MM.1S (cell line): ENCODE results near the gene MTMR8.

Source experiments
- EZH2phosphoT487 ChIP-seq: fragments of 300-600 bp; sonication (generic); IDR thresholded peaks from 2 replicates; pipeline ENCODE4 v1.6.1; 2018; ENCODE audit warnings: antibody characterized with exemption, low read length
- TF ChIP-seq, protein P1 (sequence below): fragments of 300-600 bp; sonication (generic); IDR thresholded peaks from 2 replicates; pipeline ENCODE4 v1.5.1; 2016; ENCODE audit warnings: antibody characterized with exemption, low read length, mixed read lengths

DNA sequence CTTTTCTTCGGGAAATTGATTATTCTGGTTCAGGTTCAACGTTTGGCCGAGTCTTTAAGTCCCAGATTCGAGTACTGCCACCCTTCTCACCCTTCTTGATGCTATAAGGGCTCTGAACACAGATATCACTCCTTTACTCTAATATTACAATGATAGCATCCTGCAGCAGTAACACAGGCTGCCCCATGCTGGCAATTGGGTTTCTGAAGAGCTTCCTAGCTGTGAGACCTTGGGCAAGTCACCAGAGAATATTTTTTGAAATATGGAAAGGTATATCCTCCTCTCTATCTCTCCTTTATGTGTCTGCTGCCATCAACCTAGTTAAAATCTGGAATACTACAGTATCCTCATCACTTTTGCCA lies 297 bp upstream of the MTMR8 start:
- TF ChIP-seq, protein P1, sequence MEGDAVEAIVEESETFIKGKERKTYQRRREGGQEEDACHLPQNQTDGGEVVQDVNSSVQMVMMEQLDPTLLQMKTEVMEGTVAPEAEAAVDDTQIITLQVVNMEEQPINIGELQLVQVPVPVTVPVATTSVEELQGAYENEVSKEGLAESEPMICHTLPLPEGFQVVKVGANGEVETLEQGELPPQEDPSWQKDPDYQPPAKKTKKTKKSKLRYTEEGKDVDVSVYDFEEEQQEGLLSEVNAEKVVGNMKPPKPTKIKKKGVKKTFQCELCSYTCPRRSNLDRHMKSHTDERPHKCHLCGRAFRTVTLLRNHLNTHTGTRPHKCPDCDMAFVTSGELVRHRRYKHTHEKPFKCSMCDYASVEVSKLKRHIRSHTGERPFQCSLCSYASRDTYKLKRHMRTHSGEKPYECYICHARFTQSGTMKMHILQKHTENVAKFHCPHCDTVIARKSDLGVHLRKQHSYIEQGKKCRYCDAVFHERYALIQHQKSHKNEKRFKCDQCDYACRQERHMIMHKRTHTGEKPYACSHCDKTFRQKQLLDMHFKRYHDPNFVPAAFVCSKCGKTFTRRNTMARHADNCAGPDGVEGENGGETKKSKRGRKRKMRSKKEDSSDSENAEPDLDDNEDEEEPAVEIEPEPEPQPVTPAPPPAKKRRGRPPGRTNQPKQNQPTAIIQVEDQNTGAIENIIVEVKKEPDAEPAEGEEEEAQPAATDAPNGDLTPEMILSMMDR: no peak
- TF ChIP-seq EZH2phosphoT487: no peak
